Fibroblast of skin of abdomen (primary cell): Measurements from ENCODE around the gene POSTN. TPM values are rescaled to one million over a fixed set of nuclear protein-coding genes. Genes with fewer than 3 reads are reported as not detected.

Experiments used
- DNase-seq: peaks from one replicate; pipeline ENCODE4 v3.0.0-alpha.2; 2013
- polyA plus RNA-seq, 2 experiments: library from polyadenylated mRNA; unstranded; fragments of 120-200 nt; gene quantifications; one replicate each; pipeline ENCODE4 v1.2.1, GENCODE V29; 2013; ENCODE audit not compliant: insufficient read length in 2 of 2

Gene POSTN
- polyA plus RNA-seq (2013, experiment 1 of 2; ENCODE audit: insufficient read length): 2,105 TPM
- polyA plus RNA-seq (2013, experiment 2 of 2; ENCODE audit: insufficient read length): 2,109 TPM

- peak; percentile 72 for DNase-seq
Observed at GRCh38 chr13:37598597-37598996, at the start of gene POSTN. POSTN (minus strand) TSS chr13:37598768; CDS start chr13:37598726, 42 bp downstream.

- no peak for DNase-seq
Observed at GRCh38 chr13:37647031-37647650, 48.6 kb upstream of the POSTN start.

- no peak for DNase-seq
Observed at GRCh38 chr13:37646531-37646930, 48.0 kb upstream of the POSTN start.

GRCh38 chr13:37645181-37645740 is 46.7 kb upstream of the POSTN start:
- DNase-seq: no peak

- no peak for DNase-seq
Observed at GRCh38 chr13:37641391-37641790, 42.8 kb upstream of the POSTN start.

GRCh38 chr13:37640499-37640898 is 41.9 kb upstream of the POSTN start:
- peak; percentile 70 for DNase-seq

GRCh38 chr13:37636701-37637100 is 38.1 kb upstream of the POSTN start:
- no peak for DNase-seq

- no peak for DNase-seq
Observed at GRCh38 chr13:37632294-37632693, 33.7 kb upstream of the POSTN start.

- no peak for DNase-seq
Observed at GRCh38 chr13:37627428-37627827, 28.9 kb upstream of the POSTN start.

- peak; percentile 93 for DNase-seq
Observed at GRCh38 chr13:37621811-37622361, 23.3 kb upstream of the POSTN start.

- DNase-seq: peak; percentile 81
Observed at GRCh38 chr13:37618554-37618953, 20.0 kb upstream of the POSTN start.

- DNase-seq: peak; percentile 96
Observed at GRCh38 chr13:37617173-37617572, 18.6 kb upstream of the POSTN start.

GRCh38 chr13:37616131-37616530 is 17.6 kb upstream of the POSTN start:
- peak; percentile 40 for DNase-seq

- peak; percentile 44 for DNase-seq
Observed at GRCh38 chr13:37615276-37615675, 16.7 kb upstream of the POSTN start.

GRCh38 chr13:37613638-37614037 is 15.1 kb upstream of the POSTN start:
- DNase-seq: no peak

GRCh38 chr13:37613236-37613635 is 14.7 kb upstream of the POSTN start:
- no peak for DNase-seq

- DNase-seq: no peak
Observed at GRCh38 chr13:37608750-37609339, 10.3 kb upstream of the POSTN start.

- peak; percentile 42 for DNase-seq
Observed at GRCh38 chr13:37602733-37603381, 4.3 kb upstream of the POSTN start.

- peak; percentile 21 for DNase-seq
Observed at GRCh38 chr13:37601648-37602440, 3.3 kb upstream of the POSTN start.

GRCh38 chr13:37599519-37599918 is 951 bp upstream of the POSTN start:
- DNase-seq: no peak

- DNase-seq: no peak
Observed at GRCh38 chr13:37597477-37598025, 1.0 kb downstream of the POSTN start.

- DNase-seq: no peak
Observed at GRCh38 chr13:37596805-37597204, 1.8 kb downstream of the POSTN start.
